ENCODE results near the gene ETFA.
"Not testable (repeated sequence)": the region's sequence is repeated elsewhere in the genome, so short reads cannot be mapped to it uniquely, and the experiment has no call there.

Gene ETFA

GRCh38 chr15:76324066-76324465 is 12.8 kb upstream of the ETFA start:
- DNase-seq, result no peak

- DNase-seq, result no peak
These were observed 10.3 kb upstream of the ETFA start for GRCh38 chr15:76321602-76322001.

GRCh38 chr15:76321171-76321570 is 9.9 kb upstream of the ETFA start:
- DNase-seq, result no peak

GRCh38 chr15:76320012-76320411 is 8.7 kb upstream of the ETFA start:
- no peak for DNase-seq

GRCh38 chr15:76313731-76314130 is 2.5 kb upstream of the ETFA start:
- no peak for DNase-seq

- DNase-seq, result not testable (repeated sequence)
These were observed 1.9 kb upstream of the ETFA start for GRCh38 chr15:76313175-76313567.

- DNase-seq, result peak; percentile 17
These were observed 1.4 kb upstream of the ETFA start for GRCh38 chr15:76312540-76313174.

- DNase-seq, result peak; percentile 63
These were observed 682 bp downstream of the ETFA start for GRCh38 chr15:76310475-76311099.

- DNase-seq, result no peak
These were observed 1.5 kb downstream of the ETFA start for GRCh38 chr15:76309601-76310330.

- no peak for DNase-seq
These were observed 7.4 kb downstream of the ETFA start for GRCh38 chr15:76303909-76304308.

- DNase-seq, result peak; percentile 27
These were observed 11.5 kb downstream of the ETFA start for GRCh38 chr15:76299786-76300185.

- no peak for DNase-seq
These were observed 12.3 kb downstream of the ETFA start for GRCh38 chr15:76298986-76299385.

GRCh38 chr15:76297951-76298350 is 13.3 kb downstream of the ETFA start:
- not testable (repeated sequence) for DNase-seq

GRCh38 chr15:76296849-76297248 is 14.4 kb downstream of the ETFA start:
- no peak for DNase-seq

GRCh38 chr15:76294463-76294862 is 16.8 kb downstream of the ETFA start:
- not testable (repeated sequence) for DNase-seq

GRCh38 chr15:76293361-76293760 is 17.9 kb downstream of the ETFA start:
- DNase-seq, result no peak

GRCh38 chr15:76289582-76289981 is 21.7 kb downstream of the ETFA start:
- DNase-seq, result peak; percentile 82

GRCh38 chr15:76286271-76286879 is 24.9 kb downstream of the ETFA start:
- DNase-seq, result no peak

- DNase-seq, result peak; percentile 53
These were observed 25.9 kb downstream of the ETFA start for GRCh38 chr15:76285241-76285825.

GRCh38 chr15:76282465-76282864 is 28.8 kb downstream of the ETFA start:
- no peak for DNase-seq

GRCh38 chr15:76278651-76279050 is 32.6 kb downstream of the ETFA start:
- DNase-seq, result no peak

- no peak for DNase-seq
These were observed 36.4 kb downstream of the ETFA start for GRCh38 chr15:76274821-76275220.

- no peak for DNase-seq
These were observed 37.0 kb downstream of the ETFA start for GRCh38 chr15:76274226-76274625.
